GM21529 (cell line): ENCODE results near the gene SMIM35.

ENCODE experiments used
- ATAC-seq: cut with Tn5 transposase; IDR thresholded peaks from one replicate; pipeline ENCODE4 v1.9.1; 2021; ENCODE audit not compliant: unreplicated experiment

SMIM35 gene

GRCh38 chr11:118086913-118087768 lies at the start of gene SMIM35:
Gene SMIM35 (minus strand): TSS chr11:118086963. CDS start chr11:118086757, 206 bp downstream.
- no peak for ATAC-seq

- ATAC-seq: no peak
These were observed 49.6 kb upstream of the SMIM35 start for GRCh38 chr11:118136341-118136740.

GRCh38 chr11:118135796-118136165 lies 49.0 kb upstream of the SMIM35 start:
- no peak for ATAC-seq

DNA sequence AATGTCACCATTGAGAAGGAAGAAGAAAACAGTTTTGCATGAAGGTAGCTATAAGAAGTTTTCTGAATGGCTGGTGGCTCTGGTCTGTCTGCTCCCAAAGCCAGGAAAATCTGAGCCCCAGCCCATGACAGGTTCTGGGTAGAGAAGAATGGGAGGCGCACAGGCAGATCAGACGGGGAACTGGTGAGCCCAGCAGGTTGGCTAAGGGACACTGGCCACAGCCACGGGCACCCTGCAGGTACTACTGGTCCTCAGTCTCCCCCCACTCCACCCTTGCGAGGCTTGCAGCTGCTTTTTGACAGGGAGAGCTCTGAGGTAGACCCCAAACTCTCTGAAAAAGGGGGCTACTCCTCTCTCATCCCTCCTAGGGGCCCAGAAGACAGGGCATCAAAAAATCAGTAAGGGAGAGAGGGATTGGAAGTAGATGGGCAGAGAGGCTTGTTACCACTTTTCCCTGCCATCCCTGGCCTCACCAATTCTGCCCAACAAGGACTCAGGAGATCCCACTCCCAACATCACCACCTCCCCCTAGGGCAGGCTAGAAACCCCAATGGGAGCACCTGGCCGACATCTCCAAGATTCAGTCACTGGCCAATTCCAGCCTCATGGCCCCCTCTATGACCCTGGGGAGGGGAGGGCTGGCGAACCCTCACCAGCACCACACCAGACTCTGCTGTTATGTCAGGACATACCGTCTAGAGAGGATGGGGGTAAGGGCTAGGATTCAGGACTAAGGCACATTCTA lies 48.5 kb upstream of the SMIM35 start:
- ATAC-seq: no peak

- no peak for ATAC-seq
These were observed 47.1 kb upstream of the SMIM35 start for GRCh38 chr11:118133816-118134215.

DNA sequence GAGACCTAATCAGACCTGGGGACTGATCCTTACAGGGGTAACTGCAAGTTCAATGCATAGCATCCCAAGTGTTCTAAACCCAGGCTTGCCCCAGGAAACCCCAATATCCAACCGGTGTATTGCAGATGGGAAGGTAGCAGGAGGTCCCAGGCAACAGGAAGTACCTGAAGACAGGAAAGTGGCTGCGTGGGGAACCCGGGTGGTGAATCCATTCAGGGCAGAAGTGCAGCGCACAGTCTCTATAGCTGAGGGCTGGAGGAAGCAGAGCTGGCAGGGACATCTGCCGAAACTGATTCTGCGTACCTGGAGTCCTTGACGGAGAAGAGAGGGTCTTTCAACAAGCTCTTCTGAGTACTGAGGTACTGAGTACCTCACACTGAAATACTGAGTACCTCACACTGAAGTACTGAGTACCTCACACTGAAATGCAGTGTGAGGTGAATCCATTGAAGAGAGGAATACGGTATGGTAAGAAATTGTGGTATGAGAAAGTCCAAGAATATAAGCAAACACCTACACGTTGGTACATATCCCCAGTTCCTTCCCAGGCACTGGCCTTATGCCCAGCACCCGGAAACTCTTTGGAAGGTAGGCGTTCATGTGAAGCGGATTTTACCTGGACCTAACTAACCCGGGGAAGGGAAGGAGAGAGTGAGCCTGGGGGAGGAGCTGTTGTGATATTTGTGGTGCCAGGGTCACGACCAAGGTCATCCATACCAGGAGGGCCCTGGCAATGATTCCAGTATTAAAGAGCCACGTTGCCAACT lies 45.8 kb upstream of the SMIM35 start:
- no peak for ATAC-seq

DNA sequence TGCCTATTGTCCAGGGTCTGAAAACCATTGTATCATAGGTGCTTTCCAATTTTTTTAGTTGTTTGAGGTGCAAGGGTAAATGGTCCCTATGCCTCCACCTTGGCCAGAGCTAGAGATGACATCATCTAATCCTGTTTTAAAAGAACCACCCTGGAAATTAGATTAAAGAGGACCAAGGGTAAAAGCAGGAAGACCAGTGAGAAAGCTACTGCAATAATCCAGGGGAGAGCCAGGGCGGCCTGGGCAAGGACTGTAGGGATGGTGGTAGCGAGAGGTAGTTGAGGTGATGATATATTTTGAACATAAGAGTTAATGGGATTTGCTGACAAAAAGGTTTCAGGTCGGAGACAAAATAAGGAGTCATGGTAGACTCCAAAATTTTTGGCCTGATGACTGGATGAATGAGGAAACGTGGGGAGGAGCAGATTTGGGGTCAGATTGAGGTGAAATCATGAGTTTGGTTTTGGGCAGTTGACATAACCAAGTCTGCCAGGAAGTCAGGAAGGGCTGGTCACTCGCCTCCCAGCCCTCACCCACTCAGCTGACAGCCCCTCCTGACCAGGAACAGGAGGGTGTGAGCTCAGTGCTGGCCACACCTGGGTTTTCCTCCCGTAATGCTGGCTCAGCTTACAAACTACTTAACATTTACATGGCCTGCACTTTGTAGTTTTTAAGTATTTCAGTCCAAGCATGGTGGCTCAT lies 42.9 kb upstream of the SMIM35 start:
- no peak for ATAC-seq

DNA sequence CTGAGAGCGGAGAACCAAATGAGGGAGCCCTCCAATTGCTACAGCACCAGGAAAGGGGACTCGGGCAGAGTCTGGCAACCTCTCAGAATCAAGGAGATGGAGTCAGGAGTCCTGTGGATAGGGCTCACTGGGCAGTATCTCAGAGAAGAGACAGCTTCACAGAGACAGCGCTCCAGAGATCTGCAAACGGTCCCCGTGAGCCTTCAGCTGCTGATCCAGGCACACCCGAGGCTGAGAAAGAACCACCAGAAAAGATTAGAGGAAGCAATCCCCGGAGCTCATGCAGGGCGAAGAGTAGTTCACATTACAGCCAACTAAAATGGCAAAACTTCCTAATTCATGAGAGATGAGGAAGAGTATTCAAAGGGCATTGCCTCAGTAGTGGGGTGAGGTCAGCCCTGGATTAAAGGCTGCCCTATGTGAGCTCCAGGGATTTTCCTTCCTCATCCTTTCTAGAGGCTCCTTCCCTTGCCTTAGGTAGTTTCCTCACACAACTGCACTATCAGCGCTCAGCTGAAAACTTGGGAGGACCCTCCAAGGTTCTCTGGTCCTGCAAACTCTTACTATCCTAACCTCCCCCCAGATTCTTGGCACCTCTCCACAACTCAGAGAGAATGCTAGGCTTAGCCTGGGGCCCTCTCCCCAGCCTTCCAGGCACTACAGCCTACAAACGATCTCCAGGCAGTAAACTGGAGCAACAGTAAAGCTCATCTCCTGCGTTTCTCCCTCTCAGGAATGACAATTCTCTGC lies 42.1 kb upstream of the SMIM35 start:
- ATAC-seq: no peak

DNA sequence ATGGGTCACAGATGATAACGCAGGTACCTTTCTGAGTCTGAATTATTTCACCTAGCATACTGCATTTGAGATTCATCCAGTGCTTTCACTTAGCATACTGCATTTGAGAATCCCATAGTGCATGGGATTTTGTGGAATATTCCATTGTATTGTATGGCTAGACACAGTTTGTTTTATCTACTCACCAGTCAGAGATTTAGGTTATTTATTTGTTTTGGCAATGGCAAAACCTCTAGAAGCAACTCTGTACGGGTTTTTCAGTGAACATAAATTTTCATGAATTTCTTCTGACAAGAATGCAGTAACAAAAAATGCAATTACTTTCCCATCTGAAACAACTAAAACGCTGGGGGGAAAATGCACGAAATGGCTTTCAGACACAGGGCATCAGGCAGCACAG lies 41.5 kb upstream of the SMIM35 start:
- ATAC-seq: no peak

DNA sequence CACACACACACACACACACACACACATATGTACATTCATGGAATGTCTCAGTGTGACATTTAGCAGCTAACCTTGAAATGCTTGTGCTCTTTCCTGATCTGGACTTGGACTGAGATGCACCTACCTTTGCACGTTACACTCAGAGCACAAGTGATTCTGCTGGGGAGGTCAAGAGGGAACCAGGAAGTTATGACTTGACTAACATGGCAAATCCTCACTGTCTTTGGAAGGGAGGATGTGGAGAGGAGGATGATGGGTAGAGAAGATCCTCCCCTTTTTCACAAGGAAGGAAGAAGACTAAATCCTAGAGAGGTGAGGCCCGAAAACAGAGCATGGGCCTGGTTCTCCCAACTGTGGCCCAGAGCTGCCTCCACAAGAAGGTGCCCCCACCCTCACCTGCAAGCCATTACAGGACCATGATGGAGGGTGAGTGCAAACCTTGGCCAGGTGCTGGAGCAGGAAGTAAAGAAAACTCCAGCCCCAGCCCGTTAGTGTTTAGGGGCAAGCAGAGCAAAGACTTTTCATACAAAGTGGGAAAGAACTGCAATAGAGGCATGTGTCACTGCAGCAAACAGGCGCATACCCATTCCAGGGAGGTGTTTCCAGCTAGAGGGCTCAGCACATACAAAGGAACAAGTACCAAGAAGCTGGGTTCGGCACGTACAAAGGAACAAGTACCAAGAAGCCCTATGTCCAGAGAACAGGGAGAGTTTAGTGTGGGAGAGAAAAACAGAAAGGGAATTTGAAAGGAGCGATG lies 39.5 kb upstream of the SMIM35 start:
- ATAC-seq: no peak

- no peak for ATAC-seq
These were observed 38.3 kb upstream of the SMIM35 start for GRCh38 chr11:118124929-118125535.

- ATAC-seq: no peak
These were observed 34.0 kb upstream of the SMIM35 start for GRCh38 chr11:118120793-118121192.

- ATAC-seq: no peak
These were observed 31.2 kb upstream of the SMIM35 start for GRCh38 chr11:118117790-118118601.

DNA sequence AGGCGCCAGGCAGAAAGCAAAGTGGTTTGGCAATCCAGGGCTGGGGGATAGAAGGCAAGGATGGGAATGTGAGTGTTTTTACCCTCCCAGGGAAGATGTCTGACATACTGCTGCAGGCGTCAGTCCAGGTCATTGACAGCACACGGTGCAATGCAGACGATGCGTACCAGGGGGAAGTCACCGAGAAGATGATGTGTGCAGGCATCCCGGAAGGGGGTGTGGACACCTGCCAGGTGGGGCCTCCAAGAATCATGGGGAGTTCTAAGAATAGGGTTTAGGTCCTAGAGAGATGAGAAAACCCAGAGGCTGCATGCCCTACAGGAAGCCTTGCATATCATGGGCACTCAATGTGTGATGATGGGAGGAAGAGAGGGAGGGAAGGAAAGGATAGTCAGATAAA lies 28.3 kb upstream of the SMIM35 start:
- ATAC-seq: no peak

DNA sequence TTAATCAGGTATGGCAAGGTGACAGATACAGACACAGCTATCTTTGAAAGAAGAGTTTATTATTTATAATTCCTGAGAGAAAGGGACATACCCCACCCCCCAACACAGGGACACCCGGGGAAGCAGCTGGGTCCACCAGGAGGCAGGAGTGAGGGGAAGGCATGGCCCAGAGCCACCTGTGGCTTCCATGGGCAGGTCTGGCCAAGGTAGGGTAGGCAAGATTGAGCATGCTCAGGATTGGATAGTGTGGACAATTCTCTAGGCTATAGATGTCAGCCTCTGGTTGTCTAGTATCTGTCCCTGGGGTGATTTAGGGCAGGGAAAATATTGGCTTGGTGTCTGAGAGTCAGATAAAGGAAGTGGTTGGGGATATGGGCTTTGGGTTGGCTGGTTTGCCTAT lies 27.5 kb upstream of the SMIM35 start:
- ATAC-seq: no peak

DNA sequence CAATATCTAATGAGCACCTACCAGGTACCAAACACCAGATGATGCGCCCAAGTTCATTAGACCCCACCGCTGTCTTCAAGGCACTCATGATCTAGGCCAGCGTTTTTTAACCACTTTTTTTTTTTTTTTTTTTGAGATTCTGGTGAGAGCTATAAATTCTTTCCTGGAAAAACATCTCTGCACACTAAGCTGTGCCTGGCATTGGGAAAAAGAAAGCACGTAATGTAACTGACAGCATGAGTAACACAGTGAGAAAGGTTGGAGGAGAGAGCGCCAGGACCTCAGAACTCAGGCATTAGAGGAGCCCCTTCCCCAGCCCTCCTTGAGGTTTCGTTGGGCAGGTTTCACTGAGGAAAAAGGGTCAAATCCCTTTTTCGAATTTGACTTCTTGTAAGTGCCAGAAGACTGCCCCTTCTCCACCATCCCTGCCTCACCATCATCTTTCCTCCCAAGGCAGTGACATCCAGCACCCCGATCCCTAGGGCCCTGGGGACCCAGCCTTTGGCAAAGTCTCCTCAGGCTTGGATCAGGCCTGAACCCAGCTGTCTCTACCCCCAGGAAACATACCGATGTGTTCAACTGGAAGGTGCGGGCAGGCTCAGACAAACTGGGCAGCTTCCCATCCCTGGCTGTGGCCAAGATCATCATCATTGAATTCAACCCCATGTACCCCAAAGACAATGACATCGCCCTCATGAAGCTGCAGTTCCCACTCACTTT lies 26.1 kb upstream of the SMIM35 start:
- no peak for ATAC-seq

GRCh38 chr11:118111744-118112035 lies 24.9 kb upstream of the SMIM35 start:
- ATAC-seq: no peak
